NK-92 (cell line): ENCODE data around the gene SKIDA1.

Experiments used
- DNase-seq: peaks from one replicate; lab custom pipeline; 2025; ENCODE audit not compliant: unreplicated experiment; lab: John Stamatoyannopoulos, UW

Gene SKIDA1

GRCh38 chr10:21517134-21518031 is 8.1 kb downstream of the SKIDA1 start:
- no peak for DNase-seq

- no peak for DNase-seq
Observed at GRCh38 chr10:21516242-21517131, 9.0 kb downstream of the SKIDA1 start.

GRCh38 chr10:21515361-21516241 is 9.9 kb downstream of the SKIDA1 start:
- DNase-seq = no peak

GRCh38 chr10:21514818-21515351 is 10.6 kb downstream of the SKIDA1 start:
- no peak for DNase-seq

GRCh38 chr10:21514129-21514817 is 11.2 kb downstream of the SKIDA1 start:
- no peak for DNase-seq

GRCh38 chr10:21513405-21513788 is 12.1 kb downstream of the SKIDA1 start:
- DNase-seq = no peak

- DNase-seq = no peak
Observed at GRCh38 chr10:21512573-21513404, 12.7 kb downstream of the SKIDA1 start.

GRCh38 chr10:21511946-21512572 is 13.4 kb downstream of the SKIDA1 start:
- DNase-seq = no peak

GRCh38 chr10:21511095-21511570 is 14.3 kb downstream of the SKIDA1 start:
- DNase-seq = no peak

- DNase-seq = no peak
Observed at GRCh38 chr10:21510241-21511094, 15.0 kb downstream of the SKIDA1 start.

GRCh38 chr10:21509341-21510240 is 15.9 kb downstream of the SKIDA1 start:
- no peak for DNase-seq

GRCh38 chr10:21508706-21509331 is 16.7 kb downstream of the SKIDA1 start:
- no peak for DNase-seq

- no peak for DNase-seq
Observed at GRCh38 chr10:21507150-21507549, 18.3 kb downstream of the SKIDA1 start.

- DNase-seq = no peak
Observed at GRCh38 chr10:21506351-21506750, 19.1 kb downstream of the SKIDA1 start.

GRCh38 chr10:21505711-21506278 is 19.7 kb downstream of the SKIDA1 start:
- no peak for DNase-seq

- DNase-seq = no peak
Observed at GRCh38 chr10:21503542-21503941, 21.9 kb downstream of the SKIDA1 start.
